ACC112 (cell line): ENCODE data around the gene ARHGEF12.

Source experiments
- H2AFZ ChIP-seq: fragments of 200-600 bp; sonication (generic); one replicate; pipeline ENCODE4 v1.6.0; 2017; ENCODE audit warnings: antibody characterized with exemption, low read length; ENCODE audit not compliant: unreplicated experiment
- H3K27ac ChIP-seq: fragments of 200-600 bp; sonication (generic); 2 replicates; pipeline ENCODE4 v1.5.1; 2014; ENCODE audit warnings: low read depth, mild to moderate bottlenecking, antibody characterized with exemption, low read length, moderate library complexity
- H3K27me3 ChIP-seq: fragments of 200-600 bp; sonication (generic); 2 replicates; pipeline ENCODE4 v1.6.1; 2014; ENCODE audit warnings: mild to moderate bottlenecking, antibody characterized with exemption, low read length, moderate library complexity, mixed read lengths; ENCODE audit not compliant: insufficient read depth
- H3K36me3 ChIP-seq: fragments of 200-600 bp; sonication (generic); 2 replicates; pipeline ENCODE4 v1.6.1; 2016; ENCODE audit warnings: mild to moderate bottlenecking, antibody characterized with exemption, low read length, moderate library complexity, mixed read lengths; ENCODE audit not compliant: insufficient read depth
- H3K4me1 ChIP-seq: fragments of 200-600 bp; sonication (generic); one replicate; pipeline ENCODE4 v1.6.1; 2016; ENCODE audit warnings: low read length, mixed read lengths; ENCODE audit not compliant: insufficient read depth, unreplicated experiment, control insufficient read depth
- H3K4me3 ChIP-seq: fragments of 200-600 bp; sonication (generic); 2 replicates; pipeline ENCODE4 v1.5.1; 2014; ENCODE audit warnings: mild to moderate bottlenecking, low read depth, low read length
- H3K79me2 ChIP-seq: fragments of 200-600 bp; sonication (generic); one replicate; pipeline ENCODE4 v1.6.0; 2016; ENCODE audit warnings: low read length; ENCODE audit not compliant: control insufficient read depth, unreplicated experiment, insufficient read depth

ARHGEF12 gene

GRCh38 chr11:120343429-120343828 lies 7.2 kb downstream of the ARHGEF12 start:
- Histone ChIP-seq H2AFZ (no peak overlapping the region), H3K36me3 (no peaks in the 10 kb centered on the region; the same call in 1 of the 2 replicates), H3K79me2 (peaks cover 96% of the 10 kb centered on the region), H3K27ac (no peak overlapping the region), H3K4me3 (no peak overlapping the region), H3K27me3 (no peaks in the 10 kb centered on the region), H3K4me1 (peaks cover 48% of the 10 kb centered on the region)

- H3K4me3 ChIP-seq, result 0 out of 2 replicates have a peak overlapping the region, but pooled peaks have one; percentile 4
- peaks cover 48% of the 10 kb centered on the region for H3K4me1 ChIP-seq
- no peaks in the 10 kb centered on the region for H3K27me3 ChIP-seq
- H3K27ac ChIP-seq, result no peak overlapping the region
- H3K36me3 ChIP-seq, result no peaks in the 10 kb centered on the region; the same call in 1 of the 2 replicates
- peaks cover 95% of the 10 kb centered on the region for H3K79me2 ChIP-seq
- H2AFZ ChIP-seq, result no peak overlapping the region
Observed at GRCh38 chr11:120344302-120345004, 8.2 kb downstream of the ARHGEF12 start.

DNA sequence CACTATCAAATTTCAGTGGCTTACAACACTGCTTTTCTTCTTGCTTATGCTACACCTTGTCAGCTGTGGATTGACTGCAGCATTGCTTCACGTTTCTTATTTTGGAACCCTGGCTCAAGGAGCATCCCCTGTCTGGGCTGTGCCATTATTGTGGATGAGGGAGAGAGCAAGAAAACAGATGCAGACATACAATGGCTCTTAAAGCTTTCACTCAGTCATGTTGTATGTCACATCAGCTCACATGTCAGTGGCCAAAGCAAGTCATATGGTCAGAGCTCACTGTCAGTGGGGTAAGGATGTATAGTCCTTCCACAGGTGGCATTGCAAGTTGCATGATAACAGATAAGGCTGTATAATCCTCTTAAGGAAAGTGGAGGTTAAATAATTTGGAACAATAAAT lies 10.0 kb downstream of the ARHGEF12 start:
- H3K36me3 ChIP-seq, result no peaks in the 10 kb centered on the region; the same call in 1 of the 2 replicates
- no peak overlapping the region for H2AFZ ChIP-seq
- no peaks in the 10 kb centered on the region for H3K27me3 ChIP-seq
- H3K27ac ChIP-seq, result no peak overlapping the region
- no peak overlapping the region for H3K4me3 ChIP-seq
- peaks cover 92% of the 10 kb centered on the region for H3K79me2 ChIP-seq
- peaks cover 34% of the 10 kb centered on the region for H3K4me1 ChIP-seq

DNA sequence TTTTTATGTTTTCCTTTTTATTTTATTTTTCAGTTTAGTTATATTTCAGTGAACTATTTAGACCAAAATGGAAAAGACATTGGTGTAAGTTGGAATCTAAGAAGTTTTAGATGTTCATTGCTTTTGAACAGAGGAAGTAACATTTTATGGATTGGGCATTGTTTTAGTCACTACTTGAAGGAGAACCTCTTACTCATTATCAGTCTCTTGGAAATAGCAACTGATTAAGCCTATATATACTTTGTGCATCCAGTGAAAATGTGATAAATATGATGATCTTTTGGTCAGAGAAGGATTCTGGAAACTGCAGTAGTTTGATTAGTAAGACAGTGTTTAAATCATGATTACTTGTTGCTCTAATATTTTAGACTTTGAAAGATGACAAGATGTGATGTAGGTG lies 14.4 kb downstream of the ARHGEF12 start:
- Histone ChIP-seq H3K79me2 (peaks cover 86% of the 10 kb centered on the region), H3K36me3 (no peaks in the 10 kb centered on the region), H3K27ac (no peak overlapping the region), H3K27me3 (no peaks in the 10 kb centered on the region), H3K4me3 (no peak overlapping the region), H3K4me1 (peaks cover 16% of the 10 kb centered on the region), H2AFZ (no peak overlapping the region)

DNA sequence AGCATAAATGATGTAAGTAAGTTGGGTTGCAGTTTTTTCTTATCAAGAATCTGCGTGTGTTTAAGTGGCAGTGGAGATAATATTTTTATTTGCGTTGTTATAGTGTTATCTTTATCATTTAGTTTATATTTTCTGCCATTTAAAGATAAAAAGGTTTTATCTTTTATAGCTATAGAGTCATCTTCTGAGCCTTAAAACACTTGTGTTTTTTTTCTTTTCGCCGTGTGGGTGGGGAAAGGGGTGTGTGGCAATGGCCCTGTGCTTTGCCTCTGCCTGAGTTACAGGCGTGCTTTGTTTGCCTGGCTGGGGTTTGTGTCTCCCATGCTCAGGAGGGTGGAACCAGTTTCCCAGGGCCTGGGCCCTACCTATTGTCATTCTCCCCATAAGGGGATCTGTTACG lies 16.2 kb downstream of the ARHGEF12 start:
- Histone ChIP-seq H3K27ac (no peak overlapping the region), H3K79me2 (peaks cover 86% of the 10 kb centered on the region), H3K27me3 (no peaks in the 10 kb centered on the region)

DNA sequence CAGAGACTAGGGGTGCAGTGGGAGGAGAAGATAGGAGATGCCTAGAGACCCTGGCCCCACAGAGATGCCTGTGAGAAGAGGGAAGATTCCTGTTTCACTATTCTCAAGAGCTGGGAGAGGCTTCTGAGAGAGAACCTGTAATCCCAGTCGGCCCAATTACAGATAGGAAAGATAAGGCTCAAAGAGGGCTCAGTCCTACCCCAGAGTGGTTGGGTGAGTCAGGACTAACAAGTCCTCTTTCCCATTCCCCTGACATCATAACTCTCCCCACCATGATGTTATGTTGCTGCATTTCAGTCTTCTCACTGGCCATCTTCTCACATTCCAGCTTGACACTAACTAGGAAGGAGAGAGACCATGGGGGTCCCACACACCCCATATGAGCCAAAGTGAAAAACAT lies 17.9 kb downstream of the ARHGEF12 start:
- Histone ChIP-seq H2AFZ (no peak overlapping the region), H3K27me3 (no peaks in the 10 kb centered on the region), H3K4me1 (no peaks in the 10 kb centered on the region), H3K27ac (no peak overlapping the region), H3K36me3 (no peaks in the 10 kb centered on the region), H3K4me3 (no peak overlapping the region), H3K79me2 (peaks cover 87% of the 10 kb centered on the region)

More for the DNA sequence above, 16.2 kb downstream of the ARHGEF12 start:
- Histone ChIP-seq H2AFZ (no peak overlapping the region), H3K36me3 (no peaks in the 10 kb centered on the region), H3K4me3 (no peak overlapping the region), H3K4me1 (peaks cover 3% of the 10 kb centered on the region)

- Histone ChIP-seq H2AFZ (no peak overlapping the region), H3K4me3 (no peak overlapping the region), H3K27ac (no peak overlapping the region), H3K79me2 (peaks cover 88% of the 10 kb centered on the region), H3K27me3 (no peaks in the 10 kb centered on the region), H3K36me3 (no peaks in the 10 kb centered on the region), H3K4me1 (no peaks in the 10 kb centered on the region)
Observed at GRCh38 chr11:120354779-120355178, 18.6 kb downstream of the ARHGEF12 start.

DNA sequence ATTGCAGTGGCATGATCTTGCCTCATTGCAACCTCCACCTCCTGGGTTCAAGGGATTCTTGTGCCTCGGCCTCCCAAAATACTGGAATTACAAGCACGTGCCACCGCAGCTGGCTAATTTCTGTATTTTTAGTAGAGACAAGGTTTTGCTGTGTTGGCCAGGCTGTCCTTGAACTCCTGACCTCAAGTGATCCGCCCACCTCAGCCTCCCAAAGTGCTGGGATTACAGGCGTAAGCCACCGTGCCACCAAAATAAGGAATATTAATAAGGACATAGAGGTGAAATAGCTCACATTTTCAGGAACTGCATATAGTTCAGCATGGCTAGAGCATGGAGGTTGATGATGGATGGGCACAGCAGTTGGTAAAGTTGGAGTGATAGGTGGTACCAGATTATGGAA lies 21.4 kb downstream of the ARHGEF12 start:
- H3K79me2 ChIP-seq, result peaks cover 91% of the 10 kb centered on the region
- no peaks in the 10 kb centered on the region for H3K27me3 ChIP-seq
- H3K27ac ChIP-seq, result no peak overlapping the region

DNA sequence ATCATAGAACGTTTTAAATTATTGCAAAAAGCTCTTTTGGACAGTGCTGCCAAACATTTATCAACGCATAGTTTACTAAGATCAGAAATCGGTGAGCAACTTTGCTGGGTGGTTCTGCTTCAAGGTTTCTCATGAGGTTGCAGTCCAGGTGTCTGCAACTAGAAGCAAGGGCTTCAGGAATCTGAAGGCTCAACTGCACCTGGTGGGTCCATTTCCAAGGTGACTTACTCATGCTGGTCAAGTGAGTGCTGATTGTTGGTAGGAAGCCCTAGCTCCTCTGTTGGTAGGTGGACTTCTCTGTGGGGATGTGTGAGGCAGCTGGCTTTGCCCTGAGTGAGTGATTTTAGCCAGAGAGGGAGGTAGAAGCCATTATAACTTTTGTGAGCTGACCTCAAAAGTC lies 22.5 kb downstream of the ARHGEF12 start:
- no peak overlapping the region for H2AFZ ChIP-seq
- no peak overlapping the region for H3K27ac ChIP-seq
- H3K27me3 ChIP-seq, result no peaks in the 10 kb centered on the region
- H3K36me3 ChIP-seq, result no peaks in the 10 kb centered on the region
- H3K79me2 ChIP-seq, result peaks cover 86% of the 10 kb centered on the region
- no peak overlapping the region for H3K4me3 ChIP-seq
- peaks cover 13% of the 10 kb centered on the region for H3K4me1 ChIP-seq

More for the DNA sequence above, 21.4 kb downstream of the ARHGEF12 start:
- Histone ChIP-seq H3K4me1 (peaks cover 9% of the 10 kb centered on the region), H3K36me3 (no peaks in the 10 kb centered on the region), H2AFZ (no peak overlapping the region), H3K4me3 (no peak overlapping the region)

DNA sequence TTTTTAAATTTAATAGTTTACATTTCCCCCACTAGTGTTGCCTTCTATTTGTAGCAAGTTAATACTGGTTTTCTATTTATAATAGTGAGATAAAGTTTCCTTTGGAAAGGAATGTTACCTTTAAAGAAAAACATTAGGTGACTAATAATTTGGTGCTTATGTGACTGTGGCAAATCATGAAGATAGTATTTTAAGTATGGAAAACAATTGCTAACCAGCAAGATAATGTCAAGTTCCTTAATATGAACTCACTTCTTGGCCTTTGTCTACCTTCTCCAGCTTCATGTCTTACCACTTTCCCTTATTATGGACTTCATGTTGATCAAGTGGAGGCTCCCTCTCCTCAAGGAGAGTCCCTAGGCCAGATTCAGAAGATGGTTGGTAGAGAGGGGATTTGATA lies 27.2 kb downstream of the ARHGEF12 start:
- H3K27me3 ChIP-seq, result no peaks in the 10 kb centered on the region
- no peak overlapping the region for H3K4me3 ChIP-seq
- H3K79me2 ChIP-seq, result peaks cover 84% of the 10 kb centered on the region
- peaks cover 13% of the 10 kb centered on the region for H3K4me1 ChIP-seq
- no peak overlapping the region for H3K27ac ChIP-seq
- no peak overlapping the region for H2AFZ ChIP-seq
- no peaks in the 10 kb centered on the region for H3K36me3 ChIP-seq

GRCh38 chr11:120365512-120365911 lies 29.3 kb downstream of the ARHGEF12 start:
- Histone ChIP-seq H3K79me2 (peaks cover 76% of the 10 kb centered on the region), H3K27ac (no peak overlapping the region), H3K4me3 (no peak overlapping the region), H3K4me1 (peaks cover 13% of the 10 kb centered on the region), H3K27me3 (no peaks in the 10 kb centered on the region), H3K36me3 (no peaks in the 10 kb centered on the region), H2AFZ (no peak overlapping the region)
